ENCODE results near the gene TLCD3A. TPM values are rescaled to one million over a fixed set of nuclear protein-coding genes. Genes with fewer than 3 reads are reported as not detected.

Gene TLCD3A
- total RNA-seq, 4 donors from 2014 or later, result 0.39 to 1.4 (median 0.86) TPM

DNA sequence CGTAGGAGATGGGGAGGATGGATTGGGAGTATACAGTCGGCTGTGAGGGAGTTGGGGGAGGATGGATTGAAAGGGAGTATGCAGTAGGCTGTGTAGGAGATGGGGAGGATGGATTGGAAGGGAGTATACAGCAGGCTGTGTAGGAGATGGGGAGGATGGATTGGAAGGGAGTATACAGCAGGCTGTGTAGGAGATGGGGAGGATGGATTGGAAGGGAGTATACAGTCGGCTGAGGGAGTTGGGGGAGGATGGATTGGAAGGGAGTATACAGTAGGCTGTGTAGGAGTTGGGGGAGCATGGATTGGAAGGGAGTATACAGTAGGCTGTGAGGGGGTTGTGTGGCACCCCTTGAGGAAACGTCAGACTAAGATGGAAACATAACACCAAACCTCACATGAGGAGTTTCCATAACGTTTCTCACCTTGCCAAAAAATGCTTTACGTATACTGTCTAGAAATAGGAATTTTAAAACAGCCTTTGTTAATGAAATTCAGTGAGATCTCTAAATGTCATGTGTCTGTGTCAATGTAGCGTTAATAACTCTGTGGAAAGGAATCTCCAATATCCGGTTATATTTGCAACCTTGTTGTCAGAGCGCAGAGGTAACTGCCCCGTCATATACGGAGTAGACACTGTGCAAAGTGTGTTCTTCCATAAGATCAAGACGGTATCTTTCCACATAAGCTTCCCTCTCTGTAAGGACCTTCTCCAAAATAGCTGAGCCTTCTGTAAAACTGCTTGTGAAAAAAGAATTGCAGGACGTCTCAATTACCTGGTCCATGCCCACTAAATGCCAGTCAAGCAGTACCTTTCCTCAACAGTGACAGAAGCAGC, 11.5 kb upstream of the TLCD3A start:
- H3K9me3 ChIP-seq, result no peaks in the 10 kb centered on the region
- ATAC-seq (no peak), DNase-seq (no peak)
- TF ChIP-seq CTCF (IDR thresholded peaks at IDR 0.05 in 4 of 5, conservative IDR thresholded peaks at IDR 0.05 in 1 of 5) (no peak), POLR2A (IDR thresholded peaks at IDR 0.05) (no peak)
- in situ Hi-C loops (cut with MboI; ENCODE audit: low sequenced_read_pairs in 4 of 4), result no loop called here
- no peaks in the 10 kb centered on the region for H3K36me3 ChIP-seq
- H3K27ac ChIP-seq, result no peak overlapping the region
- no peaks in the 10 kb centered on the region for H3K27me3 ChIP-seq
- H3K4me3 ChIP-seq, result no peak overlapping the region
- intact Hi-C loops (cut with DNase I; ENCODE audit: low total_unique reads), result no loop called here
- H3K4me1 ChIP-seq, result peaks cover 0 to 10% of the 10 kb centered on the region in 2 donors

DNA sequence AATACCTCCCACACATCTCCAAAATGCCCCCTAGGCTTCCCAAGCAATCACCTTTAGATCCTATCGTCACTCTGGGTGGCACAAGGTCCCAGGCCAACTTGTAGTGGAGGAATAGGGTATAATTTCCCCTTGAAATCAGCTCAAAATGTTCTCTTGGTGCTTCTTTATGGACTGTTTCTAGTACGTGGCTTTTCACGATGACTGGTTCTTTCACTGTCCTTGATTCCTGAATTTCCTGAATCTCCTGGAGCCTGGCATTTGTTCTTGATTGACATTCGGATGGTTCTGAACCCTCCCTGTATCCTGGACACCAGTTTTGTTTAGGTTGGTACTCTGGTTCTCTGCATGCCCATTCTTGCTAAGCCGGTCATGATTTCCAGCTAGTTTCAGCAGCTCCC, 10.9 kb upstream of the TLCD3A start:
- Histone ChIP-seq H3K27me3 (no peaks in the 10 kb centered on the region), H3K27ac (no peak overlapping the region), H3K4me1 (peaks cover 0 to 5% of the 10 kb centered on the region in 2 donors), H3K4me3 (no peak overlapping the region), H3K36me3 (no peaks in the 10 kb centered on the region), H3K9me3 (no peaks in the 10 kb centered on the region)
- intact Hi-C loops (cut with DNase I; ENCODE audit: low total_unique reads) (no loop called here), in situ Hi-C loops (cut with MboI; ENCODE audit: low sequenced_read_pairs in 4 of 4) (no loop called here)
- TF ChIP-seq POLR2A (IDR thresholded peaks at IDR 0.05) (no peak), CTCF (IDR thresholded peaks at IDR 0.05 in 4 of 5, conservative IDR thresholded peaks at IDR 0.05 in 1 of 5) (no peak)
- DNase-seq (no peak), ATAC-seq (no peak)

- no peaks in the 10 kb centered on the region for H3K9me3 ChIP-seq
- no peaks in the 10 kb centered on the region for H3K4me1 ChIP-seq
- H3K27ac ChIP-seq, result no peak overlapping the region
- H3K36me3 ChIP-seq, result no peaks in the 10 kb centered on the region
- TF ChIP-seq CTCF (IDR thresholded peaks at IDR 0.05 in 4 of 5, conservative IDR thresholded peaks at IDR 0.05 in 1 of 5), result no peak
- no peak for TF ChIP-seq POLR2A (IDR thresholded peaks at IDR 0.05)
- H3K27me3 ChIP-seq, result no peaks in the 10 kb centered on the region
- H3K4me3 ChIP-seq, result no peak overlapping the region
- intact Hi-C loops (cut with DNase I; ENCODE audit: low total_unique reads), result no loop called here
- ATAC-seq (no peak), DNase-seq (no peak)
- in situ Hi-C loops (cut with MboI; ENCODE audit: low sequenced_read_pairs in 4 of 4), result no loop called here
Measured at GRCh38 chr17:725084-725483, 7.3 kb upstream of the TLCD3A start.

DNA sequence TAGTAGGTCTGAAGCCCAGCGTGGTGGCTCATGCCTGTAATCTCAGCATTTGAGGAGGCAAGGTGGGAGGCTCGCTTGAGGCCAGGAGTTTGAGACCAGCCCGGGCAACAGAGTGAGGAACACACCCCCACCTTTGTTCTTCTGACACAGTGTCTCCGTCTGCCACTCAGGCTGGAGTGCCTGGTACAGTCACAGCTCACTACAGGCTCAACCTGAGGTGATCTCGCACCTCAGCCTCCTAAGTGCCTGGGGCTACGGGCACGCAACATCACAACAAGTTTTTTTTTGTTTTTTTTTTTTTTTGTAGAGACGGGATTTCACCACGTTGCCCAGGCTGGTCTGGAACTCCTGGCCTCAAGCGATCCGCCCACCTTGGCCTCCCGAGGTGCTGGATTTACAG, 6.7 kb upstream of the TLCD3A start:
- Histone ChIP-seq H3K4me1 (no peaks in the 10 kb centered on the region), H3K27ac (no peak overlapping the region), H3K36me3 (no peaks in the 10 kb centered on the region), H3K4me3 (no peak overlapping the region), H3K9me3 (no peaks in the 10 kb centered on the region), H3K27me3 (no peaks in the 10 kb centered on the region)
- in situ Hi-C loops (cut with MboI; ENCODE audit: low sequenced_read_pairs in 4 of 4), result no loop called here
- intact Hi-C loops (cut with DNase I; ENCODE audit: low total_unique reads), result no loop called here
- TF ChIP-seq POLR2A (IDR thresholded peaks at IDR 0.05), result no peak
- no peak for TF ChIP-seq CTCF (IDR thresholded peaks at IDR 0.05 in 4 of 5, conservative IDR thresholded peaks at IDR 0.05 in 1 of 5)
- ATAC-seq, result no peak
- DNase-seq, result no peak

All from gastrocnemius medialis (tissue), 4 donors.